ENCODE measurements around the gene NRG3. TPM values are rescaled to one million over a fixed set of nuclear protein-coding genes. Genes with fewer than 3 reads are reported as not detected.

The NRG3 gene
- total and polyA plus RNA-seq, 7 donors, result 0.03 to 0.10 TPM; not detected in 5

DNA sequence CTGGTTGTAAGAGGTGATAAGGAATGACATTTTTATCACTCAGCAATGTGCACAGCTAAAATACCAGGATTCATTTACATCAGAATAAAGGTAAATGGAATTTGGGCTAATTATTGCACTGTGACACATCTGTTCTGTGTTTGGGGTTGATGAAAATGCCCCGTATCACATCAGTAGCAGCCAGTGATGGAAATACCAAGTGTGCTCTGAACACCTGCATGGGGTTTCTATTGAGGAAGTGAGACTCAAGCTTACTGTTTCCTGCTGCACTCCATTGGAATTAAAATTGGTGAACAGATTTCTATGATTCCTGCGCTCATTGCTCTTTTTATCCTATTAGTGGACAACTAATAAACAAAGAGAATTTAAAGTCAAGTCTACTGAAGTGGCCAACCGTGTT, 296.9 kb downstream of the NRG3 start:
- H3K27me3 ChIP-seq (ENCODE audit: insufficient read depth in 3 of 3, low read length in 2 of 3), result no peaks in the 10 kb centered on the region
- WGBS, 3 donors, result 80 to 89% (median 83%) methylated on average over 3 of the region's 3 CpGs
- H3K9me3 ChIP-seq, result no peaks in the 10 kb centered on the region
- no peak overlapping the region for H3K4me3 ChIP-seq
- intact Hi-C loops (cut with DNase I), result no loop called here
- no peaks in the 10 kb centered on the region for H3K36me3 ChIP-seq (ENCODE audit: insufficient read depth in 1 of 2, low read depth in 1 of 2)
- H3K27ac ChIP-seq, result no peak overlapping the region
- no peak for DNase-seq
- no peak for TF ChIP-seq CTCF (IDR thresholded peaks at IDR 0.05)
- ATAC-seq, result no peak
- H3K4me1 ChIP-seq, result no peaks in the 10 kb centered on the region

- no peak overlapping the region for H3K4me3 ChIP-seq
Observed at GRCh38 chr10:82176587-82176986, 301.6 kb downstream of the NRG3 start.

GRCh38 chr10:82190432-82191260, 315.7 kb downstream of the NRG3 start:
- 42 to 55% (median 51%) methylated on average over 5 of the region's 5 CpGs for WGBS, 3 donors
- DNase-seq (no peak), ATAC-seq (no peak)
- Histone ChIP-seq H3K9me3 (no peaks in the 10 kb centered on the region), H3K36me3 (ENCODE audit: insufficient read depth in 1 of 2, low read depth in 1 of 2) (no peaks in the 10 kb centered on the region), H3K4me3 (no peak overlapping the region), H3K27me3 (ENCODE audit: insufficient read depth in 3 of 3, low read length in 2 of 3) (no peaks in the 10 kb centered on the region), H3K27ac (no peak overlapping the region), H3K4me1 (no peaks in the 10 kb centered on the region)
- intact Hi-C loops (cut with DNase I), result no loop called here
- no peak for TF ChIP-seq CTCF (IDR thresholded peaks at IDR 0.05)

More at GRCh38 chr10:82176587-82176986, 301.6 kb downstream of the NRG3 start:
- no peak for ATAC-seq
- no peak for DNase-seq
- H3K27ac ChIP-seq, result no peak overlapping the region
- TF ChIP-seq CTCF (IDR thresholded peaks at IDR 0.05), result no peak
- no peaks in the 10 kb centered on the region for H3K4me1 ChIP-seq
- no peaks in the 10 kb centered on the region for H3K36me3 ChIP-seq (ENCODE audit: insufficient read depth in 1 of 2, low read depth in 1 of 2)
- intact Hi-C loops (cut with DNase I), result no loop called here
- H3K9me3 ChIP-seq, result no peaks in the 10 kb centered on the region
- no peaks in the 10 kb centered on the region for H3K27me3 ChIP-seq (ENCODE audit: insufficient read depth in 3 of 3, low read length in 2 of 3)
- WGBS, 3 donors, result 22 to 34% (median 28%) methylated on average over 3 of the region's 3 CpGs

GRCh38 chr10:82191653-82192052, 316.7 kb downstream of the NRG3 start:
- ATAC-seq (no peak), DNase-seq (no peak)
- 78 to 80% (median 80%) methylated on average over 2 of the region's 2 CpGs for WGBS, 3 donors
- no peaks in the 10 kb centered on the region for H3K36me3 ChIP-seq (ENCODE audit: insufficient read depth in 1 of 2, low read depth in 1 of 2)
- H3K27me3 ChIP-seq (ENCODE audit: insufficient read depth in 3 of 3, low read length in 2 of 3), result no peaks in the 10 kb centered on the region
- TF ChIP-seq CTCF (IDR thresholded peaks at IDR 0.05), result no peak
- intact Hi-C loops (cut with DNase I), result no loop called here
- H3K4me3 ChIP-seq, result no peak overlapping the region
- no peak overlapping the region for H3K27ac ChIP-seq
- H3K4me1 ChIP-seq, result no peaks in the 10 kb centered on the region
- H3K9me3 ChIP-seq, result no peaks in the 10 kb centered on the region

DNA sequence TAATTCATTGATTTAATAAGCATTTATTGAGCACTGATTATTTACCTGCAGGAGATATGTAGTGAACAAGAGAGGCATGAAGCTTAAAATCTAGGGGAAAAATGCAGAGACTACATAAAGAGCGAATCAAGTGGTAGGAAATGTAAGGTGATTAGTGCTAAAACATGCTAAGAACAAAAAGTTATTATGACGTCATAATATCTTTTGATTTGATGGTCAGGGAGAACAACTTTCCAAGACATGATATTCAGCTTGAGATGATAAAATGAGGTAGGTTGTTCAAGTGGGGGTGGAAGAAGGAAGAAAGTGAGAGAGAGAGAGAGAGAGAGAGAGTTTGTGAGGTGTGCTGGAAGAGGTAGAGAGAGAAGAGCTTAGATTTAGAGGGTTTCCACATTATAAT, 317.7 kb downstream of the NRG3 start:
- H3K27me3 ChIP-seq (ENCODE audit: insufficient read depth in 3 of 3, low read length in 2 of 3), result no peaks in the 10 kb centered on the region
- no peak for DNase-seq
- no peak for TF ChIP-seq CTCF (IDR thresholded peaks at IDR 0.05)
- no peaks in the 10 kb centered on the region for H3K9me3 ChIP-seq
- WGBS, 3 donors, result 80 to 91% (median 80%) methylated on average over 2 of the region's 2 CpGs
- no peaks in the 10 kb centered on the region for H3K36me3 ChIP-seq (ENCODE audit: insufficient read depth in 1 of 2, low read depth in 1 of 2)
- no peak overlapping the region for H3K4me3 ChIP-seq
- intact Hi-C loops (cut with DNase I), result no loop called here
- no peak overlapping the region for H3K27ac ChIP-seq
- no peaks in the 10 kb centered on the region for H3K4me1 ChIP-seq
- no peak for ATAC-seq
